ENCODE results near the gene GPI. TPM values are rescaled to one million over a fixed set of nuclear protein-coding genes. Genes with fewer than 3 reads are reported as not detected.
A peak's percentile ranks its signal among the peaks of the same experiment; 100 is the strongest.
"Not testable (repeated sequence)": the region's sequence is repeated elsewhere in the genome, so short reads cannot be mapped to it uniquely, and the experiment has no call there.

GPI gene
- total RNA-seq, 1 donor from 2014 or later = 622 TPM

DNA sequence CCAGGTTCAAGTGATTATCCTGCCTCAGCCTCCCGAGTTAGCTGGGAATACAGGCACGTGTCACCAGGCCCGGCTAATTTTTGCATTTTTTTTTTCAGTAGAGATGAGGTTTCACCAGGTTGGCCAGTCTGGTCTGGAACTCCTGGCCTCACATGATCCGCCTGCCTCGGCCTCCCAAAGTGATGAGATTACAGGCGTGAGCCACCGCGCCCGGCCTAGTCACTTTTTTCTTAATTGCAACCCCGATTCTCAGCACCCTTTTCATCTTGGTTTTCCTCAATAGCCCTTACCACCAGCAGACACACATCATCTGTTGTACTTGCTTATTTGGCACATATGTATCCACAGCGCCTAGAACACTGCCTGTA lies 550 bp upstream of the GPI start:
- intact Hi-C loops (cut with micrococcal nuclease) = loop anchor here (2.0 kb wide), 1 partner anchor 64 kb away; the partner anchor contains the start of gene UBA2
- peaks cover 53% of the 10 kb centered on the region for H3K4me1 Mint-ChIP-seq (ENCODE audit: low read depth)
- peak overlapping the region; percentile 86 for H3K27ac Mint-ChIP-seq
- peaks cover 42% of the 10 kb centered on the region for H3K36me3 Mint-ChIP-seq (ENCODE audit: low read depth)
- no peak for DNase-seq (ENCODE audit: low spot score)
- peak overlapping the region; percentile 100 for H3K4me3 Mint-ChIP-seq (ENCODE audit: low read depth)
- no peaks in the 10 kb centered on the region for H3K9me3 Mint-ChIP-seq
- no peaks in the 10 kb centered on the region for H3K27me3 Mint-ChIP-seq (ENCODE audit: low read depth)

GRCh38 chr19:34365463-34366401 lies 736 bp downstream of the GPI start:
- Mint-ChIP-seq H3K27me3 (ENCODE audit: low read depth) (no peaks in the 10 kb centered on the region), H3K4me1 (ENCODE audit: low read depth) (peaks cover 53% of the 10 kb centered on the region), H3K36me3 (ENCODE audit: low read depth) (peaks cover 55% of the 10 kb centered on the region), H3K4me3 (ENCODE audit: low read depth) (peak overlapping the region; percentile 100), H3K9me3 (no peaks in the 10 kb centered on the region), H3K27ac (peak overlapping the region; percentile 89)
- DNase-seq (ENCODE audit: low spot score) = no peak
- intact Hi-C loops (cut with micrococcal nuclease) = loop anchor here (2.0 kb wide), 1 partner anchor 63 kb away; the partner anchor contains the start of gene UBA2

GRCh38 chr19:34366738-34367623 lies 2.0 kb downstream of the GPI start:
- H3K36me3 Mint-ChIP-seq (ENCODE audit: low read depth) = peaks cover 65% of the 10 kb centered on the region
- peak overlapping the region; percentile 82 for H3K27ac Mint-ChIP-seq
- H3K4me1 Mint-ChIP-seq (ENCODE audit: low read depth) = peaks cover 59% of the 10 kb centered on the region
- no peaks in the 10 kb centered on the region for H3K9me3 Mint-ChIP-seq
- intact Hi-C loops (cut with micrococcal nuclease) = no loop called here
- peak overlapping the region; percentile 100 for H3K4me3 Mint-ChIP-seq (ENCODE audit: low read depth)
- no peaks in the 10 kb centered on the region for H3K27me3 Mint-ChIP-seq (ENCODE audit: low read depth)
- DNase-seq (ENCODE audit: low spot score) = no peak

DNA sequence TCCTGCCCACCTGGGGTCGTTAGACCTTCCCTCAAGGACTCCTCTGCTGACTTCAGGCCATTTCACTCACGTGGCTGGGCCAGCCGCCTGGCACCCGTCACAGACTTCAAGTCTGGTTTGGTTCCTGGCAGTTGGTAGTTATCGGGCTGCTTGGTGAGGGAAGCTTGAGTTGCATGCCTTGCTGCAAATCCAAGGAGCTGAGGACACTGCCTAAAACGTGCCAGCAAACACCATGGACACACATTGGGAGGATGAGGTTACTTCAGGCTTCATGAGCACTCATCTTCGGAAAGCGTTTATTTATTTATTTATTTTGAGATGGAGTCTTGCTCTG lies 2.6 kb downstream of the GPI start:
- Mint-ChIP-seq H3K4me1 (ENCODE audit: low read depth) (peaks cover 53% of the 10 kb centered on the region), H3K9me3 (no peaks in the 10 kb centered on the region), H3K4me3 (ENCODE audit: low read depth) (peak overlapping the region; percentile 100), H3K27me3 (ENCODE audit: low read depth) (no peaks in the 10 kb centered on the region), H3K27ac (peak overlapping the region; percentile 82), H3K36me3 (ENCODE audit: low read depth) (peaks cover 71% of the 10 kb centered on the region)
- intact Hi-C loops (cut with micrococcal nuclease) = no loop called here
- no peak for DNase-seq (ENCODE audit: low spot score)

- Mint-ChIP-seq H3K4me3 (ENCODE audit: low read depth) (peak overlapping the region; percentile 100), H3K9me3 (no peaks in the 10 kb centered on the region), H3K4me1 (ENCODE audit: low read depth) (peaks cover 46% of the 10 kb centered on the region), H3K27me3 (ENCODE audit: low read depth) (no peaks in the 10 kb centered on the region), H3K36me3 (ENCODE audit: low read depth) (peaks cover 71% of the 10 kb centered on the region), H3K27ac (peak overlapping the region; percentile 40)
- no peak for DNase-seq (ENCODE audit: low spot score)
- intact Hi-C loops (cut with micrococcal nuclease) = no loop called here
Observed at GRCh38 chr19:34368338-34368737, 3.3 kb downstream of the GPI start.

DNA sequence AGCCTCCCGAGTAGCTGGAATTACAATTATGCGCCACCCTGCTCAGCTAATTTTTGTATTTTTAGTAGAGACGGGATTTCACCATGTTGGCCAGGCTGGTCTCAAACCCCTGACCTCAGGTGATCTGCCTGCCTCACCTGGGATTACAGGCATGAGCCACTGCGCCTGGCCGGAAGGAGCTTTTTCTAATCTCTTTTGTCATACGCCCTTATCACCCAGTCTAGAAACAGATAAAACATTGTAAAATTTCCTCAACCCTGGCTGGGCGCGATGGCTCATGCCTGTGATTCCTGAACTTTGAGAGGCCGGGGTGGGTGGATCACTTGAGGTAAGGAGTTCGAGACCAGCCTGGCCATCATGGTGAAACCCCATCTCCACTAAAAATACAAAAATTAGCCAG lies 4.2 kb downstream of the GPI start:
- DNase-seq (ENCODE audit: low spot score); H3K9me3 Mint-ChIP-seq; intact Hi-C loops (cut with micrococcal nuclease); H3K27me3 Mint-ChIP-seq (ENCODE audit: low read depth); H3K27ac Mint-ChIP-seq; H3K4me3 Mint-ChIP-seq (ENCODE audit: low read depth): not testable (repeated sequence)
- Mint-ChIP-seq H3K4me1 (ENCODE audit: low read depth) (peaks cover 48% of the 10 kb centered on the region), H3K36me3 (ENCODE audit: low read depth) (peaks cover 77% of the 10 kb centered on the region)

DNA sequence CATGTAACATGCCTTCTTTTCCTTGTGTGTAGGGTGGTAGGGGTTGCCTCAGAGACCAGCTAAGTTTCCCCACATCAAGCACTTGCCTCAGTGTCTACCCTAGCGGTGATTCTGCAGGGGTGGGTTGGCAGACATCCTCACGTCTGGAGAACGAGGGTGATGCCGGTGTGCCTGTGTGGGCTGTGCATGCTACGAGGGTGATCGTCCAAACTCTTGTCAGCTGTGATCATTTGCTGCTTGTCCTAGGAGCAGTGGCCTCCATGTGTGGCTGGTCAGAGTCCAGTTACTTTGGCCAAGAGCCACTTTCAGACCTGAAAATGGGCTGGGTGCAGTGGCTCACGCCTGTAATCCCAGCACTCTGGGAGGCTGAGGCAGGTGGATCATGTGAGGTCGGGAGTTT lies 5.1 kb downstream of the GPI start:
- Mint-ChIP-seq H3K4me3 (ENCODE audit: low read depth) (peak overlapping the region; percentile 26), H3K36me3 (ENCODE audit: low read depth) (peaks cover 82% of the 10 kb centered on the region), H3K27me3 (ENCODE audit: low read depth) (no peaks in the 10 kb centered on the region), H3K27ac (peak overlapping the region; percentile 38), H3K4me1 (ENCODE audit: low read depth) (peaks cover 44% of the 10 kb centered on the region), H3K9me3 (no peaks in the 10 kb centered on the region)
- intact Hi-C loops (cut with micrococcal nuclease) = no loop called here
- no peak for DNase-seq (ENCODE audit: low spot score)

DNA sequence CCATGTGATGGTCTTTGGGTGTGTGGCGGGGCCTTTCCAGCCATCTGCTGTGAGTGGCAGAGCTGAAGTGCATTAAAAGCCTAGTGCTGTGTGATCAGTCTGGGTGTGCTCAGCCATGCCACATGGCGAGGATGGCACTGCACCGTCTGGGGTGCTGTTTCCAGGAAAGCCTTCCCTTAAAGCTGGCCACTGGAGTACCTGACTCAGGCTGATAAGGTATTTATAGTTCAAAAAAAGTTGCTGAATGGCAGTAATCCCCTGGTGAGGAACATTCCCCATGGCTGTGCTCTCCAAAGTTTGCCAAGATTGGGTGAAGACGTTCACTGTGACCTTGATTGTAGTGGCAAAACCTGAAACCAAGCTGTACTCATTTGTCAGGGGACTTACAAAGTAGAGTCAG lies 6.0 kb downstream of the GPI start:
- Mint-ChIP-seq H3K9me3 (no peaks in the 10 kb centered on the region), H3K4me1 (ENCODE audit: low read depth) (peaks cover 50% of the 10 kb centered on the region), H3K27ac (peak overlapping the region; percentile 21), H3K36me3 (ENCODE audit: low read depth) (peaks cover 85% of the 10 kb centered on the region), H3K27me3 (ENCODE audit: low read depth) (no peaks in the 10 kb centered on the region), H3K4me3 (ENCODE audit: low read depth) (no peak overlapping the region)
- DNase-seq (ENCODE audit: low spot score) = no peak
- intact Hi-C loops (cut with micrococcal nuclease) = no loop called here

- H3K36me3 Mint-ChIP-seq (ENCODE audit: low read depth) = peaks cover 73% of the 10 kb centered on the region
- H3K4me1 Mint-ChIP-seq (ENCODE audit: low read depth) = peaks cover 35% of the 10 kb centered on the region
- no peak overlapping the region for H3K4me3 Mint-ChIP-seq (ENCODE audit: low read depth)
- intact Hi-C loops (cut with micrococcal nuclease) = no loop called here
- H3K27me3 Mint-ChIP-seq (ENCODE audit: low read depth) = no peaks in the 10 kb centered on the region
- H3K27ac Mint-ChIP-seq = peak overlapping the region; percentile 45
- no peak for DNase-seq (ENCODE audit: low spot score)
- H3K9me3 Mint-ChIP-seq = no peaks in the 10 kb centered on the region
Observed at GRCh38 chr19:34373601-34374288, 8.7 kb downstream of the GPI start.

GRCh38 chr19:34375598-34375997 lies 10.6 kb downstream of the GPI start:
- Mint-ChIP-seq H3K27ac (peak overlapping the region; percentile 71), H3K9me3 (no peaks in the 10 kb centered on the region), H3K27me3 (ENCODE audit: low read depth) (no peaks in the 10 kb centered on the region), H3K36me3 (ENCODE audit: low read depth) (peaks cover 71% of the 10 kb centered on the region), H3K4me1 (ENCODE audit: low read depth) (peaks cover 22% of the 10 kb centered on the region), H3K4me3 (ENCODE audit: low read depth) (no peak overlapping the region)
- no peak for DNase-seq (ENCODE audit: low spot score)
- intact Hi-C loops (cut with micrococcal nuclease) = no loop called here

GRCh38 chr19:34380639-34381241 lies 15.7 kb downstream of the GPI start:
- no peak overlapping the region for H3K27ac Mint-ChIP-seq
- DNase-seq (ENCODE audit: low spot score) = no peak
- H3K4me1 Mint-ChIP-seq (ENCODE audit: low read depth) = peaks cover 6% of the 10 kb centered on the region
- peaks cover 77% of the 10 kb centered on the region for H3K36me3 Mint-ChIP-seq (ENCODE audit: low read depth)
- no peaks in the 10 kb centered on the region for H3K9me3 Mint-ChIP-seq
- H3K27me3 Mint-ChIP-seq (ENCODE audit: low read depth) = no peaks in the 10 kb centered on the region
- no peak overlapping the region for H3K4me3 Mint-ChIP-seq (ENCODE audit: low read depth)
- intact Hi-C loops (cut with micrococcal nuclease) = no loop called here

All from activated T-helper 2 cell treated with anti-CD3 and anti-CD28 coated beads, Interferon-gamma antibody, Interleukin-2, Interleukin-4, amounts not matched to agents 10 μg/mL and 5 μg/mL and 100 μg/mL, durations not matched to agents 14 hours and 24 hours and 36 hours (primary cell).